ENCODE measurements around the gene CHCHD10. TPM values are rescaled to one million over a fixed set of nuclear protein-coding genes. Genes with fewer than 3 reads are reported as not detected.

Gene CHCHD10
- total and polyA plus RNA-seq, 2 of the 4 experiments (the other 2 are of a cell fraction) = 2.2 to 11.2 TPM

GRCh38 chr22:23779083-23779482, 11.3 kb upstream of the CHCHD10 start:
- Histone ChIP-seq H3K27me3 (ENCODE audit: control insufficient read depth, insufficient read depth, low read length) (no peaks in the 10 kb centered on the region), H4K8ac (ENCODE audit: low read depth in 2 of 2, low read length in 2 of 2) (no peak overlapping the region), H2BK5ac (ENCODE audit: low read depth, low read length, poor library complexity, severe bottlenecking) (no peak overlapping the region), H3K4me3 (ENCODE audit: insufficient read depth, low read depth, low read length) (no peak overlapping the region), H3K4ac (ENCODE audit: low read depth, low read length) (no peak overlapping the region), H3K9me1 (ENCODE audit: insufficient read depth, low read length) (peaks cover 18% of the 10 kb centered on the region), H2BK15ac (ENCODE audit: low read depth, low read length) (no peak overlapping the region), H3K14ac (replicated peaks; ENCODE audit: low read depth, low read length) (no peak overlapping the region), H2AK5ac (ENCODE audit: low read depth, low read length) (no peak overlapping the region), H3K9ac (ENCODE audit: low read depth, low read length) (no peak overlapping the region), H3K36me3 (ENCODE audit: control insufficient read depth, insufficient read depth, low read length) (no peaks in the 10 kb centered on the region), H3K56ac (ENCODE audit: extremely low read depth, insufficient read depth, low read length) (no peak overlapping the region), H2BK20ac (ENCODE audit: low read depth, low read length) (no peak overlapping the region), H4K20me1 (ENCODE audit: insufficient read depth, low read length) (no peaks in the 10 kb centered on the region), H4K5ac (ENCODE audit: low read depth, low read length) (no peak overlapping the region), H3K23ac (ENCODE audit: low read depth, low read length) (no peak overlapping the region), H3K79me1 (ENCODE audit: low read depth in 1 of 2, low read length in 2 of 2) (no peaks in the 10 kb centered on the region), H3K4me1 (ENCODE audit: control insufficient read depth, insufficient read depth, low read length) (peaks cover 24% of the 10 kb centered on the region), H4K91ac (ENCODE audit: insufficient read depth, low read depth, low read length) (no peak overlapping the region; the same call in 1 of the 2 replicates), H2BK120ac (ENCODE audit: low read depth, low read length) (no peak overlapping the region), H2AK9ac (replicated peaks; ENCODE audit: low read depth, low read length, poor library complexity) (no peak overlapping the region), H2AFZ (replicated peaks; ENCODE audit: low read length, poor library complexity) (no peak overlapping the region), H3K4me2 (ENCODE audit: low read depth, low read length) (no peak overlapping the region), H3K27ac (ENCODE audit: insufficient read depth, low read length) (no peak overlapping the region), H3K9me3 (ENCODE audit: control insufficient read depth, insufficient read depth, low read length) (no peaks in the 10 kb centered on the region), H3K18ac (ENCODE audit: low read depth, low read length) (no peak overlapping the region)
- intact Hi-C loops (cut with micrococcal nuclease) (loop anchor here (10.0 kb wide), 1 partner anchor 176 kb away; no protein-coding TSS in a partner anchor), in situ Hi-C loops (cut with MboI; ENCODE audit: low sequenced_read_pairs) (no loop called here), dilution Hi-C loops (cut with HindIII; ENCODE audit: low sequenced_read_pairs, unreplicated experiment) (no loop called here)
- no TSS peak for BruUV-seq (replicated peaks)
- CTCF ChIA-PET = no interaction called here
- 91% methylated on average over 4 of the region's 16 CpGs; no CpG with 5 or more reads in 1 of the 2 experiments for WGBS, 2 experiments (ENCODE audit: extremely low coverage in 2 of 2, insufficient read length in 1 of 2)
- TF ChIP-seq POLR2A (IDR thresholded peaks at IDR 0.05; ENCODE audit: low read depth, low read length) = no peak
- POLR2A ChIA-PET (ENCODE audit: unreplicated experiment) = no interaction called here
- no peak for ATAC-seq (ENCODE audit: low read depth)
- no peak for DNase-seq

Measured in IMR-90 (cell line).